ENCODE results near the gene ISCU. TPM values are rescaled to one million over a fixed set of nuclear protein-coding genes. Genes with fewer than 3 reads are reported as not detected.

ISCU gene
- total and polyA plus RNA-seq, 2 donors (not counting 3 experiments of a cell fraction or from before 2014, with no cell fraction given): 74.8 to 78.6 TPM

GRCh38 chr12:108610336-108610815, 48.0 kb downstream of the ISCU start:
- dilution Hi-C loops (cut with MboI; ENCODE audit: extremely low pct_ligation_motif_present, low sequenced_read_pairs): no loop called here
- H3K4me2 ChIP-seq (ENCODE audit: insufficient read depth, low read length): no peak overlapping the region
- H2AFZ ChIP-seq (ENCODE audit: low read depth, low read length): no peak overlapping the region
- BruUV-seq (replicated peaks): no TSS peak
- intact Hi-C loops (cut with micrococcal nuclease): no loop called here
- no peak overlapping the region for H3K27ac ChIP-seq (ENCODE audit: insufficient read depth, low read depth, low read length)
- ChIA-PET CTCF (interaction anchor here (1.2 to 3.1 kb wide), 3 partner anchors 8 to 340 kb away, joined by 3 to 15 read pairs (median 4); partner anchors contain the start of gene ISCU), POLR2A (no interaction called here)
- no peaks in the 10 kb centered on the region for H3K4me1 ChIP-seq (ENCODE audit: control insufficient read depth, extremely low read depth, insufficient read depth, low read length)
- H4K20me1 ChIP-seq (replicated peaks; ENCODE audit: control insufficient read depth, extremely low read depth, insufficient read depth, low read length): no peaks in the 10 kb centered on the region
- FAIRE-seq (no peak), DNase-seq (ENCODE audit: low read depth, low spot score) (no peak)
- H3K4me3 ChIP-seq (replicated peaks in 1 of 3; ENCODE audit: insufficient read depth in 1 of 3, low read depth in 1 of 3, low read length in 3 of 3): no peak overlapping the region
- no peaks in the 10 kb centered on the region for H3K27me3 ChIP-seq (ENCODE audit: control insufficient read depth in 2 of 2, insufficient read depth in 2 of 2, low read length in 2 of 2)
- H3K36me3 ChIP-seq (ENCODE audit: control insufficient read depth in 2 of 2, extremely low read depth in 1 of 2, insufficient read depth in 2 of 2, low read length in 2 of 2): no peaks in the 10 kb centered on the region
- no peak overlapping the region for H3K9ac ChIP-seq (replicated peaks; ENCODE audit: extremely low read depth, insufficient read depth, low read length)
- no peaks in the 10 kb centered on the region for H3K9me3 ChIP-seq (replicated peaks; ENCODE audit: control insufficient read depth, insufficient read depth, low read length)
- TF ChIP-seq POLR2AphosphoS5 (IDR thresholded peaks at IDR 0.05; ENCODE audit: insufficient read depth, low read depth, low read length) (no peak), FOS (IDR thresholded peaks at IDR 0.05; ENCODE audit: borderline replicate concordance, insufficient read depth, low read length) (no peak)
- H3K9me1 ChIP-seq (replicated peaks; ENCODE audit: control insufficient read depth, extremely low read depth, insufficient read depth, low read length): no peaks in the 10 kb centered on the region
- H3K79me2 ChIP-seq (ENCODE audit: control insufficient read depth, insufficient read depth, low read length): no peaks in the 10 kb centered on the region

- dilution Hi-C loops (cut with MboI; ENCODE audit: extremely low pct_ligation_motif_present, low sequenced_read_pairs) (no loop called here), intact Hi-C loops (cut with micrococcal nuclease) (no loop called here)
- no peak overlapping the region for H3K27ac ChIP-seq (ENCODE audit: insufficient read depth, low read depth, low read length)
Observed at GRCh38 chr12:108610856-108611605, 48.6 kb downstream of the ISCU start.

More at GRCh38 chr12:108610856-108611605, 48.6 kb downstream of the ISCU start:
- Histone ChIP-seq H3K79me2 (ENCODE audit: control insufficient read depth, insufficient read depth, low read length) (no peaks in the 10 kb centered on the region), H3K4me3 (replicated peaks in 1 of 3; ENCODE audit: insufficient read depth in 1 of 3, low read depth in 1 of 3, low read length in 3 of 3) (no peak overlapping the region), H2AFZ (ENCODE audit: low read depth, low read length) (no peak overlapping the region), H3K9me3 (replicated peaks; ENCODE audit: control insufficient read depth, insufficient read depth, low read length) (no peaks in the 10 kb centered on the region), H3K4me2 (ENCODE audit: insufficient read depth, low read length) (no peak overlapping the region), H3K9ac (replicated peaks; ENCODE audit: extremely low read depth, insufficient read depth, low read length) (no peak overlapping the region), H4K20me1 (replicated peaks; ENCODE audit: control insufficient read depth, extremely low read depth, insufficient read depth, low read length) (no peaks in the 10 kb centered on the region), H3K9me1 (replicated peaks; ENCODE audit: control insufficient read depth, extremely low read depth, insufficient read depth, low read length) (no peaks in the 10 kb centered on the region), H3K4me1 (ENCODE audit: control insufficient read depth, extremely low read depth, insufficient read depth, low read length) (no peaks in the 10 kb centered on the region), H3K36me3 (ENCODE audit: control insufficient read depth in 2 of 2, extremely low read depth in 1 of 2, insufficient read depth in 2 of 2, low read length in 2 of 2) (no peaks in the 10 kb centered on the region), H3K27me3 (ENCODE audit: control insufficient read depth in 2 of 2, insufficient read depth in 2 of 2, low read length in 2 of 2) (no peaks in the 10 kb centered on the region)
- no peak for FAIRE-seq
- ChIA-PET CTCF (interaction anchor here (1.2 kb wide), 2 partner anchors 49 to 340 kb away, joined by 3 to 4 read pairs; partner anchors contain the start of gene ISCU), POLR2A (interaction anchor here (0.6 kb wide), 1 partner anchor 26 kb away, joined by 3 read pairs; no protein-coding TSS in a partner anchor)
- TF ChIP-seq MAX (IDR thresholded peaks at IDR 0.05; ENCODE audit: insufficient read depth, insufficient read length): no peak
- no peak for TF ChIP-seq EZH2 (IDR thresholded peaks at IDR 0.05; ENCODE audit: borderline replicate concordance, low read depth, low read length, severe bottlenecking)
- TF ChIP-seq GATA2 (IDR thresholded peaks at IDR 0.05; ENCODE audit: insufficient read depth, insufficient read length, low read depth, low read length): no peak
- no peak for TF ChIP-seq POLR2A (IDR thresholded peaks at IDR 0.05; ENCODE audit: low read depth, low read length)
- TF ChIP-seq JUN (IDR thresholded peaks at IDR 0.05; ENCODE audit: borderline replicate concordance, insufficient read depth, insufficient read length, low read depth): no peak
- no peak for TF ChIP-seq FOS (IDR thresholded peaks at IDR 0.05; ENCODE audit: borderline replicate concordance, insufficient read depth, low read length)
- TF ChIP-seq MYC (IDR thresholded peaks at IDR 0.05; ENCODE audit: low read depth, low read length): no peak
- TF ChIP-seq CTCF (IDR thresholded peaks at IDR 0.05; ENCODE audit: extremely low read depth in 1 of 2, insufficient read depth in 1 of 2, low read depth in 1 of 2, low read length in 2 of 2): no peak
- no peak for TF ChIP-seq POLR2AphosphoS5 (IDR thresholded peaks at IDR 0.05; ENCODE audit: insufficient read depth, low read depth, low read length)
- no peak for DNase-seq (ENCODE audit: low read depth, low spot score)
- BruUV-seq (replicated peaks): no TSS peak
